ENCODE data around the gene DYSF.

DNA sequence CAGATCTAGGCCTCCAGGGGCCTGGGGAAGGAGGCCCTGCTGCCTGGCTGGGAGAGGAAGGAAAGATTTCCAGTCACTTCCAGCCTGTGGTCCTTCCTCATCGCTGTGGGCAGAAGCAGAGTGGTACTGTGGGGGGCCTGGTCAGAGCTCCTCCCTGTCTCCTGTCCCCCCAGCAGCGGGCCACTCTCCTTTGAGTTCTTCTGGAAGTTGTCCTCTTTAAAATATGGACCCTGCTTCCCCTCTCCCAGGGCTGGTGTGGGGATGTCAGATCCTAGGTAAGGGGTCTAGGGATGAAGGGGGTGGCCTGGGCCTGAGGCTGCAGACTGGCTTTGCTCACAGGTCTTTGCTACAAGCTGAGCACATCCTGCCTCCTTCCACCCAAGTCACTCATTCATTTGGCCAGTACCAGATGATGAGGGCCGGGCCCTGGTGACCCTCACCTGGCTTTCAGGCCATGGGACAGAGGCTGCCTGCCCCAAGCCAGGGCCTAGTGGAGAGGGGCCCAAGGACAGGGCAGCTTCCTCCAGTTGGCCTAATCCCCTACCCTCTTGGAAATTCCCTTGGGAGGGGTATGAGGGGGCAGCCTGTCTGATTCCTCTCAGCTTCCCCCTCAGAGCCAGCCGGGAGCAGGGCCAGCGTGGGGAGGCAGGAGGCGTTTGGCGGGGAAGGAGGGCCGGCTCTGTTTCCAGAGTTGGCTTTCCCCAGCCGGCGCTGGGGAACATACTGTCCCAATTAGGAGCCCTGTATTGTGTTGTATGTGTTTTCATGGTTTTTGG is 231.9 kb downstream of the DYSF start:
- TF ChIP-seq POLR2AphosphoS5 (IDR thresholded peaks at IDR 0.05; ENCODE audit: low read depth, low read length), result no peak
- no peak for TF ChIP-seq SIN3A (IDR thresholded peaks at IDR 0.05; ENCODE audit: borderline replicate concordance, insufficient read depth, low read length)
- TF ChIP-seq, protein P1, sequence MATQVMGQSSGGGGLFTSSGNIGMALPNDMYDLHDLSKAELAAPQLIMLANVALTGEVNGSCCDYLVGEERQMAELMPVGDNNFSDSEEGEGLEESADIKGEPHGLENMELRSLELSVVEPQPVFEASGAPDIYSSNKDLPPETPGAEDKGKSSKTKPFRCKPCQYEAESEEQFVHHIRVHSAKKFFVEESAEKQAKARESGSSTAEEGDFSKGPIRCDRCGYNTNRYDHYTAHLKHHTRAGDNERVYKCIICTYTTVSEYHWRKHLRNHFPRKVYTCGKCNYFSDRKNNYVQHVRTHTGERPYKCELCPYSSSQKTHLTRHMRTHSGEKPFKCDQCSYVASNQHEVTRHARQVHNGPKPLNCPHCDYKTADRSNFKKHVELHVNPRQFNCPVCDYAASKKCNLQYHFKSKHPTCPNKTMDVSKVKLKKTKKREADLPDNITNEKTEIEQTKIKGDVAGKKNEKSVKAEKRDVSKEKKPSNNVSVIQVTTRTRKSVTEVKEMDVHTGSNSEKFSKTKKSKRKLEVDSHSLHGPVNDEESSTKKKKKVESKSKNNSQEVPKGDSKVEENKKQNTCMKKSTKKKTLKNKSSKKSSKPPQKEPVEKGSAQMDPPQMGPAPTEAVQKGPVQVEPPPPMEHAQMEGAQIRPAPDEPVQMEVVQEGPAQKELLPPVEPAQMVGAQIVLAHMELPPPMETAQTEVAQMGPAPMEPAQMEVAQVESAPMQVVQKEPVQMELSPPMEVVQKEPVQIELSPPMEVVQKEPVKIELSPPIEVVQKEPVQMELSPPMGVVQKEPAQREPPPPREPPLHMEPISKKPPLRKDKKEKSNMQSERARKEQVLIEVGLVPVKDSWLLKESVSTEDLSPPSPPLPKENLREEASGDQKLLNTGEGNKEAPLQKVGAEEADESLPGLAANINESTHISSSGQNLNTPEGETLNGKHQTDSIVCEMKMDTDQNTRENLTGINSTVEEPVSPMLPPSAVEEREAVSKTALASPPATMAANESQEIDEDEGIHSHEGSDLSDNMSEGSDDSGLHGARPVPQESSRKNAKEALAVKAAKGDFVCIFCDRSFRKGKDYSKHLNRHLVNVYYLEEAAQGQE (IDR thresholded peaks at IDR 0.05; ENCODE audit: insufficient read depth in 1 of 2, low read depth in 2 of 2, low read length in 2 of 2), result no peak
- no peak for TF ChIP-seq TAF1 (IDR thresholded peaks at IDR 0.05; ENCODE audit: borderline replicate concordance, insufficient read depth, low read length)

Data from PFSK-1 (cell line).